Stimulated activated CD4-positive, alpha-beta T cell treated with anti-CD3 and anti-CD28 coated beads, Interleukin-12 subunit alpha, Interleukin-12 subunit beta, amount 100 ng/mL, for 4 hours (primary cell): Measurements from ENCODE around the gene PIPOX.

Experiments
- DNase-seq: peaks from one replicate; pipeline ENCODE4 v3.0.0-alpha.2; 2020

PIPOX gene

DNA sequence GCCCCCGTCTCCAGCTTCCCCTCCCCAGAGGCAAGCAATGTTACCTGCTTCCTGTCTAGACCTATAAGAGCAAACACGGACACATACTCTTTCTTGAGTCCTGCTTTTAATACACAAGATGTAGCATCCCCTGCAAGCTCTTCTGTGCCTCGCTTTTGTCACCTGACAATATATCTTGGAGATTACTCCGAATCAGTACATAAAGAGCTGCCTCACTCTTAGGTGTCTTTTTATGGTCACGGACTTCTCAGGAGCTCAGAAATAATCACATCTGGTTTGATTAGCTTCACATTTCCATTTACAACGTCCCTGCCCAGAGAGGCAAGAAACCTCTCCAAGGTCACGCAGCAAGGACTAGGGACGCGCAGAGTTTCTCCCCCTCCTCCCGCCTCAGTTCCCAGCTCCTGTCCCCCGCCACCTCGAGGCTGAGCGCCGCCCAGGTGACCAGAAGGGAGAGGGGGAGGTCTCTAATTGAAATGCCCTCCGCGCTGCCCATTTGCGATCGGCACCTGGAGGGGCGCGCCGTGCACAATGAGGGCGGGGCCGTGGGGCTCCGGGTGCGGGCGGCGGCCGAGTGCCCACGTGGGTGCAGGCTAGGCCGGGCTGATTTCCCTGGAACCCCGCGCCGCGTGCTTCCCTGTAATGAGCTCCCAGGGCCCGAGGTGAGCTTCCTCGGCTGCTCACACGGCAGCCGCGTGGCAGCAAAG lies 23.3 kb upstream of the PIPOX start:
- peak; percentile 3 for DNase-seq

DNA sequence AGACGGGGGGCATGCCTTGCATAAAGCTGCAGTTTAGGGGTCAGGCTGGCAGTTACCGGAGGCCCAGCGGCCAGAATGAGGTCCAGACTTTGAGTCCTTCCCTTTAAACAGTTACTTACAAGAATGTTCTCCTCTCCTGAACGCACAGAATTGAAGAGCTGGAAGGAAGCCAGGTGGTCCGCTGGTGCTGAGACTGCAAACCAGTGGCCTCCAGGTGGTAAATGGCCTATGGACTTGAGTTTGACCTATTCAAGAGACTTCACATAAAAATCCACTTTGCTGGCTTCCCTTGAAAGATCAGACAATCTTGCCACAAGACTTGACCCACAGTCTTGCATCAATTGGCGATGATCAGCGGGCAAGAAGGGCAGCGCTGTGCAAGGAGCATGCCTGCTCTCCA lies 22.4 kb upstream of the PIPOX start:
- DNase-seq, result no peak

DNA sequence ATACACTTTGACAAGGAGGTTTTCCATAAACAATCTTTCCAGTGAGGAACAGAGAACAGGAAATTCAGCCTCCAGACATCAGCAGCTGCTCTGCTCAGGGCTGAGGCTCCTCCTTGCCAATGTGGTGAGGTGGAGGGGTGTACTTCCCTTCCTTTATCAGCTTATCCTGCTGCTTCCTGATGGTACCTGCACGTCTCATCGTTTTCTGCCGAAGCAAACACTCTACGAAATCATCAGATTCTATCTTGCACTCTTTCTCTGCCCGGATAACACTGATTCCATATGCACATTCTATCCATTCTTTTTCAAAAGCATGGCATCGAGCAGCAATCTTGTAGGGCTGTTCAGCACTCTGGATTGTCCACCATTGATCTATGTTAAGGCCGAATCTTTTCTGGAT lies 21.7 kb upstream of the PIPOX start:
- no peak for DNase-seq

DNA sequence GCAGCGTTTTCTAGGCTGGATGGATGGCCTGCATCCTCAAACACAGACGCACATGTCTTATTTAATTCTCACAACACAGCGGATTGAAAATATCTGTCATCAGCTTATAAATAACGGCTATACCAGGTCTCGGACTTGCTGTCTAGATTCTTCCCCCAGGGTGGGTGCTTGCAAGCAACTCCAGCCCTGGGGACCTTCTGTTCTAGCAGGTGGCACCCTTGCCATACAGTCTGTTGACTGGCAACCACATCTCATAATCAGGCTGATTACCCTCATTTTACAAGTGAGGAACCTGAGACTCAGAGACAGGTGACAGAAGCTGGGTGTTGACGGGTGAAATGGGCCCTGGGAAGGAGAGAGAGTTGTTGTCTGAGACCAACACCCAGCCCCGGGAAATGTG lies 20.9 kb upstream of the PIPOX start:
- no peak for DNase-seq

DNA sequence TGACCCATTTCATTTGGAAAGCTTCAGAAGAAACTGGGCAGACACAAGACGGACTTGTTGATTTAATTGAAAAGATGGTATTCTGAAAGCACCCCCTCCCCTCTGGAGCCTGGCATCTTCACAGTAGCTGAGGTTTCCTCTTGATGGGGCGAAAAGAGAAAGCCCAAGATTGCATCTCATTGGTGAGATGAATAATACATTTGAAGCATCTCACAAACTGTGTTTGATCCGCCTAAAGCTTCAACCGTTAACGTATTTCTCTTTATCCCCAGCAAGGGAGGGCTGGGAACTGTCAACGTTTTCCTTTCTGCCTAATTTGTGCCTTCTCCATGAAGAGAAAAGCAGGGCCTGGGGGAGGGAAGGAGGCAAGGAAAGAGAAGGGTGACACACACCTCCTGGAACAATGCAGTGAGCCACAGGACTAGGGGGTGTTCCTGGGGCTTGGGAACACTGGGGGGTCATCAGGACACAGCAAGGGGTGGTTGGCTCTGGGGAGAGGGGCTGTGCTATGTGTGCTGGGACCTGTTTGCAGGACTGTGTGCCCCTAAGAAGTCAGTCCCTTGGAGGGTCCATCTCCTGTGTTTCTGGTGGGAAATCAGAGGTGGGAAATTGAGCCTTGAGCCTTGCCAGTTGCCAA lies 18.5 kb upstream of the PIPOX start:
- DNase-seq, result no peak

DNA sequence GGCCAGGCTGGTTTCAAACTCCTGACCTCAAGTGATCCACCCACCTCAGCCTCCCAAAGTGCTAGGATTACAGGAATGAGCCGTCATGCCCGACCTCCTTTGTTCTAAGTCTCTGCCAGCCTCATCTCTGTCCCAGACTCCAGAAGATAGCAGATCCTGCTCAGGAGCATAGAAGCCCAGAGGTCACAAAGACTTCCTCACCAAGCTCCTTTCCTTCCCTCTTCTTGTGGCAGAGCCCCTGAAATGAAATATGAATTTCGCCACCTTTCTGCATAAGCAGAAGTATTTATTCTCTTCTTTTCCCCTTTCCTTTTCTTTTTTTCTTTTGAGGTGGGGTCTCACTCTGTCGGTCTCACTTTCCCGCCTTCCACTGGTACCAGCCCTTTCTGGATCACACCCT lies 11.5 kb upstream of the PIPOX start:
- no peak for DNase-seq

DNA sequence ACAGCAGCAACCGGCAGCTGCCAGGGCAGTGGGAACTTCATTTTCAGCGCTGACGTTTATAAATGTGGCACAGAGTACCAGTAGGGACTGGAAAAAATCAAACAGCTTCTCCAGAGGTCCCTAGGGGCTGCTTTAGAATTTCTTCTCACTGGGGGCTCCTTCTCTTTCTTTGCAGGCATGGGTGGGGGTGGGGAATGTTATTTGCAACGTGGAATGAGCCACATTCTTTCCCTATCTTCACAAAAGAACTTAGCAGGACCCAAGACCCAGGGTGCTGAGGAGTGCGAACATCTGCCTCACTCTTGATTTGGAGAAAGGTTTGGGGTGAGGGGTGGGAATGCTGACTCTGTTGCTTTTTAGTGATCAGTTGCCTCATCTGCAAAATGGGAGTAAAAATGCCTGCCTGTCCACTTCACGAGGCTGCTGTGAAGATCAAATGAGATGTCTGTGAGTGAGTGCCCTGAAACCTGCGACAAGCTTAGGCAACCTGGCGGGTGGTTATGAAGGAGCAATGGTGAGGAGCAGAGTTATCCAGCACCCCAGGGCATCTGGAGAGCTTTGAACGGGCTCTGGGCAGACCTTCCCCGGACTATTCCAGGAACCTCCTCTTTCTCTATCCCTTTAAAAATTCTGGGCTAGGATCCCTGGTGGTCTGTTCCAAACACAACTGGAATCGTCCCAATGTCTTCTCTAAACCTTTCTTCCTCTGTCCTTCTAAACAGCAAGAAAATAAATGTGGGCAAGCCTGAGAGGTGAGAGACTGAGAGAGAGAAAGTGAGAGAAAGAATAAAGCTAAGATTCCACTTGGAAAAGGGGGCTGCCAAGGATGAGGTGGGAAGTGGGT lies 10.7 kb upstream of the PIPOX start:
- DNase-seq, result no peak

DNA sequence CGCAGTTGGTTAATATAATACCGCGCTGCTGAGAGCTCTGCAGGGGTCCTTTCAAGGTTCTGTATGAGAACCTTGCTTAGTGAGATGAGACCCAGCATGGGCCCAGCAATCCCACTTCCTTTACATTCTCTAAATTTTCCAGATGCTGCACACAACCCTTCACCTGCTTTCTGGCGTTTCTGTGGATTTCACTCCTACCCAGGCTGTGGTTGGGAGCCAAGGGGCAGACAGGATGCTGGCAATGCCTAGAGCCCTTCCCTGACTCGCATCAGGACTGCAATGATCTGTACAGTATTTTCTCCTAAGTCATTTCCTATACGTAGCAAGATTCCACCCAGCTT lies 10.1 kb upstream of the PIPOX start:
- no peak for DNase-seq

DNA sequence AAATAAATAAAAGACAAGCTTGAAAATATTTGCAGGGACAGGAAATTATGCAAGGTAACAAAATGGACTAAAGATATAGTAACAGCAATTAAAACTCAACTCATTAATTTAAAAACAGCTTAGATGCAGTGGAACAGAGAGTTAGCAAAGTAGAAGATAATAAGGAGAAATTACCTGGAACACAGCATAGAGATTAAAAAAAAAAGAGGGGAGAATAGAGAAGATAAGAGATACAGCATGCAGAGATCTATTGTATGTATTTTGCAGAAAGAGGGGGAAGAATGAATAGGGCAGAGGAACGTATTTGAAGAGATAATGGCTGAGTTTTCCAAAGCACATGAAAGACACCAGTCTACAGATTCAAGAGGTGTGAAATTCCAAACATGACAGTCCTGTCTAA lies 8.4 kb upstream of the PIPOX start:
- no peak for DNase-seq

DNA sequence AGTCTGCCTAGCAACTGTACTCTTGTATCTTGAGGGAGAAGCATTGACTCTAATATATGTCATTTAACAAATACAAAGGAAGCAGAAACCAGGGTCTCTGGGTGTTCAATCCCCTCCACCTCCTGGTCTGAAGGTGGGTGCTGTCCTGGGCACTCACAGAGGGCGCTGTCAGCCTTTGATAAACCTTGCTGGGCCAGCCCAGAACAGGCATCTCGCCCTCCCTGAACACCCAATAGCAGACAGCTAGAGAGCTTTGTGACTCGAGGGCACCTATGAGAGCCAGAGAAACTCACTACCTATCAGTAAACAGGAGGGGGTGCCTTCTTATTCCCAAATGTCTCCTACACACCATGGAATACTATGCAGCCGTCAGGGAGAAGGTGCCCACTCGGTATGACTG lies 6.4 kb upstream of the PIPOX start:
- no peak for DNase-seq

DNA sequence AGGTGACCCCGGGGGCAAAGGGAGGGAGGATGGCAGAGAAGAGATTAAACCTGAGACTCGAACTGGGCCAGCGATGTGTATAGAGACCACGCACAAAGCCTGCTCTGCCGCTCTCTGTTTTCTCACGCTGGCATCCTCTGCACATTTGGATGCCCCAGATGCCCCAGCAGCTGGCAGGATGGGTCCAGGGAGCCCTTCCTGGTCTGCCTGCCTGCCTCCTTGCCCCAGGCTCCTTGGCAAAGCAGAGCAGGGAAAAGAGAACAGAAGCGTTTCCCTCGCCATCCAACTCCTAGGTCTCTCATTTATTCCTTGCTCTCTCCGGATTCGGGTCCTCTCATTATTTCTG lies 5.2 kb upstream of the PIPOX start:
- no peak for DNase-seq

DNA sequence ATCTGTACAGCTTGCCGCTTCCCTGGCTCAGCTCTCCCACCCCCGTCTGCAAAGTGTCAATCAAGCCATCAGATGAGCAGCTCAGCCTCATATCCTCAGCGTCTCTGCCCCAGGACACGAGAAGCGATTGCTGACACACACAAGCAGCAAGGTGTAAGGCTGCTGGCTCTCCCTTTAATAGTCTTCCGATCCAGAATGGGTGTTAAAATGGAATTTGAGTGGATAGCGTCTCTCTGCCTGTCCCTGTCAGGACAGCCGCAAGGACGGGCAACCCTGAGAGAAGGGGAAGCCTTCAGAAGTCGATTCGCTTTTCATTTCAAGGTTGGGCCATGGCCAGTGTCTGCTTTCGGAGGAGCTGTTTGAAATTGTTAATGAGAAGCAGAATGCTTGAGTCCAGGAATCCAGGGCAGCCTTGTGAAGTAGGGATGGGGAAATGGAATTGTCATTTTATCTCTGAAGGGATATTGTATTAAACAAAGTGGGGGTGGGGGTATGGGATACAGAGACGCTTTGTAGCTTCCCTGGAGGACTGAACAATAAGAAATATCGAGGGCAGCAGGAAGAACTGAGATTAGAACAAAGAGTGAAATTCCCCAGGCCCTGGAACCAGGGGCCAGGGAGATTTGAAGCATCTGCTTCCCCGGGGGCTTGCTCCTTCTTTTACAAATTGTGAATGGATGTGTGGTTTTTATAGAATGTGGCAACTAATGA lies 4.7 kb upstream of the PIPOX start:
- no peak for DNase-seq

DNA sequence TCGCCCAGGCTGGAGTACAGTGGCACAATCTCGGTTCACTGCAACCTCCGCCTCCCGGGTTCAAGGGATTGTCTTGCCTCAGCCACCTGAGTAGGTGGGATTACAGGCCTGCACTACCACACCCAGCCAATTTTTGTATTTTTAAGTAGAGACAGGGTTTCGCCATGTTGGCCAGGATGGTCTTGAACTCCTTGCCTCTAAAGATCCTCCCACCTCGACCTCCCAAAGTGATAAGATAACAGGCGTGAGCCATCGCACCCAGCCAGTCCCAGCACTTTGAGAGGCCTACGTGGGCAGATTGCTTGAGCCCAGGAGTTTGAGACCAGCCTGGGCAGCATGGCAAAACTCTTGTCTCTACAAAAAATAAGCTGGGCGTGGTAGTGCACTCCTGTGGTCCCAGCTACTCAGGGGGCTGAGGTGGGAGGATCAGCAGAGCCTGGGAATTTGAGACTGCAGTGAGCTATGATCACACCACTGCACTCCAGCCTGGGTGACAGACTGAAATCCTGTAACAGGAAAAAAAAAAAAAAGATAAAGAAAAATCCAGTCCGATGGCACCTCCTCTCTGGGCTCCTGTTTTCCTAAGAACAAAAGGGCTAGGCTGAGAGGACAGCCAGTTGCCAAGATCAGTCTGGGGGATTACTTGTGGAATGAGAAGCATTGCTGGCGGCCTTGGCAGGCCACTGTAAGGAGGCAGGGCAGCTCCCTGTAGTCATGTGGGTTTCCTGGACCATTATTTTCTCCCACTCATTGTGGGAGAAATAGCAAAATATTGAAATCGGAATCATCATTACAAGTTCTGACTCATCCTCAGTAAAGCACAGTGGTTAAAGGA lies 3.0 kb upstream of the PIPOX start:
- DNase-seq, result no peak

DNA sequence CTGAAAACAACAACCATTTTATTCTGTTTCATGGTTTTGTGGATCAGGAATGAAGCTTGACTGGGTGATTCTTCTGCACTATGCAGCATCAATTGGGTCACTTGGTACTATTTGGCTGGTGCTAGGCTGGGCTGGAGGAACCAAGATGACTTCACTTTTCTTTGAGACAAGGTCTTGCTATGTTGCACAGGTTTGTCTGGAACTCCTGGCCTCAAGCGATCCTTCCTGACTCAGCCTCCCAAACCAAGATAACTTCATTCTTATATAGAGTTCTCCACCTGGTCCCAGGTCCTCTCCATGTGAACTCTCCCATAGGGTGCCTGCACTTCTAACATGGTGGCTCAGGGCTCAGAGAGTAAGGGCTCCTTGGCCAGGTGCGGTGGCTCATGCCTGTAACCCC lies 1.9 kb upstream of the PIPOX start:
- no peak for DNase-seq

DNA sequence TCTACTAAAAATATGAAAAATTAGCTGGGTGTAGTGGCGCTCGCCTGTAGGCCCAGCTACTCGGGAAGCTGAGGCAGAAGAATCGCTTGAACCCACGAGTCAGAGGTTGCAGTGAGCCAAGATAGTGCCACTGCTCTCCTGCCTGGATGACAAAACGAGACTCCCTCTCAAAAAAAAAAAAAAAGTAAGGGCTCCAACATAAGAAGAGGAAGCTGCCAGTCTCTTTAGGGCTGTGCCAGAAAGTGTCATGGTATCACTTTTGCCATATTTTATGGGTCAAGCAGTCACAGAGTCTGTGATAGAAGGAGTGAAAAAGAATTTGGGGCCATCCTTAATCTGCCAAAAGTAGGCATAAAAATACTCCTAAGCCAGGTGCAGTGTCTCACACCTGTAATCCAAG lies 1.4 kb upstream of the PIPOX start:
- no peak for DNase-seq

DNA sequence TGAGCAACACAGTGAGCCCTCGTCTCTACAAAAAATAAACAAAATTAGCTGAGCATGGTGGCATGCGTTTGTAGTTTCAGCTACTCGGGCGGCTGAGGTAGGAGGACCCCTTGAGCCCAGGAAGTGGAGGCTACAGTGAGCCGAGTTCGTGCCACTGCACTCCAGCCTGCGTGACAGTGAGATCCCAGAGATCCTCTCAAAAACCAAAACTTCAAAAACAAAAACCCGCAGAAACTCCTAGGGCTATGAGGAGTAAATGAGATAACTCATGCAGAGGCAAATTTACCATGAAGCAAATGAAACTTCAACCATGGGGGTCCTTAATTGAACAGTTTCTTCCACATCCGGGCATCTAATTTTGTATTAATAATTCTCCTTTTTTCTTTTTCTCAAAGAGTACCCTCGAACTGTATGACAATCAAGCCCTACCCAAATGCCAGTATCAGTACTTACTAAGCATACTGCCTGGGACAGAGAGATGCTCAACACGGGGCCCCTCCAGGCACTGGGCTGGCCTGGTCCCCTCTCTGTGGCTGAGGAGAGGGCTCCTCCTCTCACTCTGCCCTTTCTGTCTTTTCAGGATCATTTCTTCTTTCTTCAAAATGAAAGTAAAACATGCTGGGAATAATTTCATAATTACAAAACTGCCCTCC lies 789 bp upstream of the PIPOX start:
- no peak for DNase-seq

DNA sequence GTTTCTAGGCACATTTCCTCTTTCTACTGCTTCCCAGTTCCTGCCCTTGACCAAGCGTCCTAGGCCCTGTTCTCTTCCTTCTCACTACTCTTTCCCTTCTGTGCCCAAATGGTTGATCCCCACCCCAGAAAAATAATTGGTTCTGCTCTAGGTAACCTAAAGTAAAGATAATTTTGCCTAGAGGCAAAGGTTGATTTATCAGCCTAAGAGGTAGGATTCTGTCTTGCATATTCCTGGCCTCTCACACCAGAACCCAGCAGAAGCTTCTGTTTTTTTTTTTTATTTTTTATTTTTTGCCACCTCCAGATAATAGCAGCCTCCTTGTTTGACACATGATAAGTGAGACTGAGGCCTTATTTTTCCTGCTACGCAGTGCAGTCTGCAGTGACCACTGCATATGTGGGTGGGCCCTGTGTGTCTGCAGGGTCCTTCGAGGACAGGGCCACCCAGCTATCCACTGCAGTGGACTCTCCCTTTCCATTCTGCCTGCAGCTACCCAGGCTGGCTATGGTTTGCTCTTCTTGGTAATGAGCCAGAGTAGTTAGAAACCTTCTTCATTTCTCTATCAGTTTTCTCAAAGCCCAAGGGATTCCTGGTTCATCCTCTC lies 701 bp downstream of the PIPOX start:
- DNase-seq, result no peak

DNA sequence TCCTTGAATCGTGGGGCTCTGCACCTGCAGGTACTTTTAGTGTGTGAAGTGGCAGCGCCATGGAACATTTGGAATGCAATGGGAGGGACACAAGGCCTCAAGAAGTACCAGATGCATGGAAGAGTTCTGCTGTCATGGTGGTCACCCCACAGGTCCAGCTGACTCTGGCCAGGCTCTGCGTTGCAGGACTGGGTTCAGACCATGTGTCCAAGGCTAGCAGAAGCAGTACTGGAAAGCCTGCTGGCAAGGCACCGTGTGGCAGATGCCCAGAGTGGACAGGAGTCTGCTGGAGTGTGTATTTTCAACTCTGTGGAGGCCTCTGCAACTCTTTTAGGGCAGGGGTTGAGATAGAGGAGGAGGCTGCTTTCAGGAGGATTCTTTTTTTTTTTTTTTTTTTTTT lies 2.1 kb downstream of the PIPOX start:
- no peak for DNase-seq

DNA sequence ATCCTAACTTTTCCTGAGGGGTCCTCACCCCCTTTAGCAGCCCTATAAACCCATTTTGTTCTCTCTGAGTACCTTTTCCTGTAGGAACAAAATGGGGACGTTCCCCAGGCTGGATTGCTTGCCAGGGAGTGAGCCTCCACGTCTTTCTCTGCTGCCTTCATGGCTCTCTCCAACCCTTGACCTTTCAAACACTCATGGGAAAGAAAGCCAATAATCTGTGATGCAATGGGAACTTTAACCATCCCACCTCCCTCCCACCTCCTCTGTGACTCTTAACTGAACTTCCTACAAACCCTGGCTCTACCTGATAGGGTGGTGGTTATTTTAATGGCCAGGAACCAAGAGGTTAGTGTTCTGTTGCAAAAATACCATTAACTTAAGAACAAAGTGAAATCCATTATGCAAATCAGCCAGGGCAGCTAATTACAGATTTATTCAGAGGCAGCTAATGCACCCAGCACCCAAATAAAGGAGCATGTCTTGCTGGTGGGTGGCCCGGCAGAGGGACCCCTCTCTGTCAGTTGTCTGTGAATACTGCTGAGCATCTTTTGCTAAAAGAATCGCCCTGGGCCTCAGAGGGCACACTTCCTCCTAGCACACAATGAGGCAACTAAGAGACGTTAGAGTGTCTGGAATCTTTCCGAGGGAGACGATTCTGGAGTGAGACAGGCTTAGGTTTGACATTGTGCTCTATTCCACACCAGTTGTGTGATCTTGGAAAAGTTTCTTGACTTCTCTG lies 3.0 kb downstream of the PIPOX start:
- no peak for DNase-seq

DNA sequence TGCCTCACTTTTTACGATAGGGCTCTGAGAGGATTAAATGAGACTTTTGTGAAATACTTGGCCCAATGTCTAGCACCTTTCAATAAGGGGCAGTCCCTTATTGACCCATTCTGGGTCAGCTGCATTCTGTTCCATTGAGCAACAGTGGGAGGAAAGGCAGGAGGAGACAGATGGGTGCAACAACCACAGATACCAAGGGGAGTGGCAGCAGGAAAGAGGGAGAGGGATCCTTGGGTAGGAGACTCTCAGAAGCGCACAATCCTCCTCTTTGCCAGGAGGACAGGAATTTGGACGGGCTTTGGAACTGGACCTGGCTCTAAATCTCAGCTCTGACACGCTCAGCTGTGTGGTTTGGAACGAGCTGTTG lies 3.5 kb downstream of the PIPOX start:
- DNase-seq, result no peak
